Calu3 (cell line): Measurements from ENCODE around the gene GTF3C1. TPM values are rescaled to one million over a fixed set of nuclear protein-coding genes. Genes with fewer than 3 reads are reported as not detected.

Experiments used
- BruUV-seq: library from RNA; stranded (reverse); fragments of 400-500 nt; replicated peaks from 2 replicates; lab custom pipeline; 2021; lab: Mats Ljungman, UMichigan
- CTCF ChIA-PET: fragments of 300-600 bp; sonication (Branson Sonifier 250); formaldehyde crosslinking; loops from one replicate; lab custom pipeline; 2022; ENCODE audit warnings: antibody characterized with exemption; lab: Charles Lee
- DNase-seq: peaks from one replicate; pipeline ENCODE4 v3.0.0; 2022
- H3K27ac Mint-ChIP-seq: one replicate; pipeline ENCODE4 v1.8.0; 2022; ENCODE audit warnings: mixed read lengths; ENCODE audit not compliant: unreplicated experiment
- H3K27me3 Mint-ChIP-seq: one replicate; pipeline ENCODE4 v1.8.0; 2022; ENCODE audit warnings: mixed read lengths; ENCODE audit not compliant: unreplicated experiment
- H3K36me3 Mint-ChIP-seq: one replicate; pipeline ENCODE4 v1.8.0; 2022; ENCODE audit warnings: mild to moderate bottlenecking, moderate library complexity, mixed read lengths; ENCODE audit not compliant: insufficient read depth, unreplicated experiment
- H3K4me1 Mint-ChIP-seq: one replicate; pipeline ENCODE4 v1.8.0; 2022; ENCODE audit warnings: mild to moderate bottlenecking, low read depth, mixed read lengths; ENCODE audit not compliant: unreplicated experiment
- H3K4me3 Mint-ChIP-seq: one replicate; pipeline ENCODE4 v1.8.0; 2022; ENCODE audit warnings: mild to moderate bottlenecking, low read depth, moderate library complexity, mixed read lengths; ENCODE audit not compliant: unreplicated experiment
- H3K9me3 Mint-ChIP-seq: one replicate; pipeline ENCODE4 v1.8.0; 2022; ENCODE audit warnings: low read depth, mixed read lengths; ENCODE audit not compliant: unreplicated experiment
- intact Hi-C: fragments of 100-400 bp; cut with micrococcal nuclease; formaldehyde crosslinking; loops from one replicate; pipeline ENCODE4 v1.10.0; 2022; ENCODE audit not compliant: unreplicated experiment
- total RNA-seq: library from RNA; stranded (reverse); gene quantifications from 2 replicates; pipeline ENCODE4 v1.2.3, GENCODE V29; 2022
- TF ChIP-seq, protein P1 (sequence below): fragments of 200-600 bp; IDR thresholded peaks from one replicate; pipeline ENCODE4 v1.8.0; 2022; ENCODE audit warnings: antibody characterized with exemption; ENCODE audit not compliant: unreplicated experiment

Gene GTF3C1
- total RNA-seq, 1 experiment from 2014 or later = 90.9 TPM

DNA sequence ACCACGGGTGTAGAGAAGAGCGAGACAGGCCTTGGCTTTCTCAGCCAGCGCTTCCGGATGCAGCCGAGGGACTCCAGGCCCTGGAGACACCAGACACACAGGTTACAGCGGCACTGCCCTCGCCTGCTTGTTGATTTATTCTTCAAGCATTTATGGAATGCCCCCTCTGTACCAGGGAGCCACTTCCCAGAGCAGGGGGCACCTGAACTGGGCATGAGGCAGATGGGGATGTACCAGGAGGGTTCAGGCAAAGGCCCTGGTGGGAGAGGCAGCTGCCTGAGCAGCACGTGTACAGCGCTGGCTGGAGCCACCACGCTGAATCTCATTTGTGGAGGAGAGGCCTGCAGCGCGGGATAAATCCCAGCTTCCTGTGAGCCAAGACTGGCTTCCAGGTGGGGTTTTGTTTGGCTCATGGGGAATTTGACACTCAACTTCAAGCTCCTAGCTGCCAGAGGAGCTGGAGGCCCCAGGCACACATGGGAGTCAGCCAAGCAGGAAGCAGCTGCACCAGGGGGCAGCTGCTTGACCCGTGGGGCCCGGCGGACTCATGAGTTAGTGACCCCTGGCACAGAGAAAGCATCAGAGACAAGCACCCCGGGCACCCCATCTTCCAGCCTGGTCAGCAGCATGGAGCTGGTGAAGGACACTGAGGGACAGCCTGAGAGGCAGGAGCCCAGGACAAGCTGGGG is 88.1 kb downstream of the GTF3C1 start:
- CTCF ChIA-PET = no interaction called here
- TF ChIP-seq, protein P1, sequence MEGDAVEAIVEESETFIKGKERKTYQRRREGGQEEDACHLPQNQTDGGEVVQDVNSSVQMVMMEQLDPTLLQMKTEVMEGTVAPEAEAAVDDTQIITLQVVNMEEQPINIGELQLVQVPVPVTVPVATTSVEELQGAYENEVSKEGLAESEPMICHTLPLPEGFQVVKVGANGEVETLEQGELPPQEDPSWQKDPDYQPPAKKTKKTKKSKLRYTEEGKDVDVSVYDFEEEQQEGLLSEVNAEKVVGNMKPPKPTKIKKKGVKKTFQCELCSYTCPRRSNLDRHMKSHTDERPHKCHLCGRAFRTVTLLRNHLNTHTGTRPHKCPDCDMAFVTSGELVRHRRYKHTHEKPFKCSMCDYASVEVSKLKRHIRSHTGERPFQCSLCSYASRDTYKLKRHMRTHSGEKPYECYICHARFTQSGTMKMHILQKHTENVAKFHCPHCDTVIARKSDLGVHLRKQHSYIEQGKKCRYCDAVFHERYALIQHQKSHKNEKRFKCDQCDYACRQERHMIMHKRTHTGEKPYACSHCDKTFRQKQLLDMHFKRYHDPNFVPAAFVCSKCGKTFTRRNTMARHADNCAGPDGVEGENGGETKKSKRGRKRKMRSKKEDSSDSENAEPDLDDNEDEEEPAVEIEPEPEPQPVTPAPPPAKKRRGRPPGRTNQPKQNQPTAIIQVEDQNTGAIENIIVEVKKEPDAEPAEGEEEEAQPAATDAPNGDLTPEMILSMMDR = no peak
- DNase-seq = no peak
- Mint-ChIP-seq H3K27me3 (no peaks in the 10 kb centered on the region), H3K36me3 (peaks cover 38% of the 10 kb centered on the region), H3K4me3 (no peak overlapping the region), H3K9me3 (no peaks in the 10 kb centered on the region), H3K4me1 (no peaks in the 10 kb centered on the region), H3K27ac (no peak overlapping the region)
- intact Hi-C loops = no loop called here
- BruUV-seq = no TSS peak

DNA sequence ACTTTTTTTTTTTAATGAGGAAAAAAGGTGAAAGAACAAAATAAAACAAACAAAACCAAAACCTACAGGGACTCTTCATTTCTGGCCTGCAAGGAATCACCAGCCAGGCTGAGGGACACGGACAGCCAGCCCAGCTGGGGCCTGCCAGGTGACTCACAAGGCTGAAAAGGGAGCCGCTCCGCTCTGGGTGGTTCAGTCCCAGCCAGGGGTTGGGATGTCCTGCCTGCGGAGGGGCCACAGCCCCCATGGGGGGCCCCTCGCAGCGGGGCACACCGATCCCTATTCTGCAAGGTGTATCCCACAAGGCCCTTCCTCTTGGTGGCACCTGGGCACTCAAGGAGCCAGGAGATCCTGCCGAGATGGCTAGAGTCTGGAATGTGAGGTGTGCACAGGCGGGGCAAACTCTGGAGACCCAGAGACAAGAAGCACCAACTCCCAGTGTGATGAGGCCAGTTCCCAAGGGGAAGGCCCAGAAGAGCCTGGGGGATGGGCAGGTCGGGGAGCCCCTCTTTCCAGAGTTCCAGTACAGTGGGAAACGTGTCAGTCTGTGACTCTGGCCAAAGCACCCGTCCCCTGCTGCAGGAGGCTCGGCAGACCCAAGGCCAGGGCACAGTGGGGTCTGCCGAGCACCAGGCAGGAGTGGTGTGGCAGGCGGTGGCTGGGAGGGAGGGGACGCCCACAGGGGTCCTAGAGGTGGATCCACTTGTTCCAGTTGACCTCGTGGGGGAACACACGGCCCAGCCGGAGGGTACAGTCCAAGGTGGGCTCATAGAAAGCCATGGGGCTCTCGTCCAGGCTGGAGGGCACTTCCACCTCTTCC is 88.8 kb downstream of the GTF3C1 start:
- TF ChIP-seq, protein P1 = no peak

DNA sequence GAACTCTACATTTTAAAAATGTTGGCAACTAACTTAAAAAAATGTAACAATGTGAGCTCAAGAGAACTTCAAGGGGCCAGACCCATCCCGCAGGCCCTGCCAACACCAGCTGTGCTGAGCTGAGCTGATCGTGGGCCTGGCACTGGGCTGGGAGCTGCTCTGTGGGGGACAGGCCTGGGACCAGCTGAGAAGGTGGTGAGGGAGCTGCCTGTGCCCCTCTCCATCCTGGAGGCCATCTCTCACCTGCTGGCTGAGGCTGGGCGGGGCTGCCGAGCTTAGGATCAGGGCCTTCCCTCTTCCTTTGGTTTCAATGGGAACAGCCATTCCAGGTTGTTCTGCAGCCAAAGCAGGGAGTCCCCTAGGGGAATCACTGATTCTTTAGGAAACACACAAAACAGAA is 89.5 kb downstream of the GTF3C1 start:
- TF ChIP-seq, protein P1 = no peak
- CTCF ChIA-PET = no interaction called here
- Mint-ChIP-seq H3K36me3 (peaks cover 36% of the 10 kb centered on the region), H3K27ac (no peak overlapping the region), H3K27me3 (no peaks in the 10 kb centered on the region), H3K9me3 (no peaks in the 10 kb centered on the region), H3K4me1 (no peaks in the 10 kb centered on the region), H3K4me3 (no peak overlapping the region)
- no peak for DNase-seq
- intact Hi-C loops = no loop called here
- no TSS peak for BruUV-seq

More for the DNA sequence above, 88.8 kb downstream of the GTF3C1 start:
- H3K4me1 Mint-ChIP-seq = no peaks in the 10 kb centered on the region
- CTCF ChIA-PET = no interaction called here
- H3K4me3 Mint-ChIP-seq = no peak overlapping the region
- no peaks in the 10 kb centered on the region for H3K27me3 Mint-ChIP-seq
- peaks cover 38% of the 10 kb centered on the region for H3K36me3 Mint-ChIP-seq
- no peaks in the 10 kb centered on the region for H3K9me3 Mint-ChIP-seq
- no TSS peak for BruUV-seq
- intact Hi-C loops = no loop called here
- no peak for DNase-seq
- no peak overlapping the region for H3K27ac Mint-ChIP-seq

DNA sequence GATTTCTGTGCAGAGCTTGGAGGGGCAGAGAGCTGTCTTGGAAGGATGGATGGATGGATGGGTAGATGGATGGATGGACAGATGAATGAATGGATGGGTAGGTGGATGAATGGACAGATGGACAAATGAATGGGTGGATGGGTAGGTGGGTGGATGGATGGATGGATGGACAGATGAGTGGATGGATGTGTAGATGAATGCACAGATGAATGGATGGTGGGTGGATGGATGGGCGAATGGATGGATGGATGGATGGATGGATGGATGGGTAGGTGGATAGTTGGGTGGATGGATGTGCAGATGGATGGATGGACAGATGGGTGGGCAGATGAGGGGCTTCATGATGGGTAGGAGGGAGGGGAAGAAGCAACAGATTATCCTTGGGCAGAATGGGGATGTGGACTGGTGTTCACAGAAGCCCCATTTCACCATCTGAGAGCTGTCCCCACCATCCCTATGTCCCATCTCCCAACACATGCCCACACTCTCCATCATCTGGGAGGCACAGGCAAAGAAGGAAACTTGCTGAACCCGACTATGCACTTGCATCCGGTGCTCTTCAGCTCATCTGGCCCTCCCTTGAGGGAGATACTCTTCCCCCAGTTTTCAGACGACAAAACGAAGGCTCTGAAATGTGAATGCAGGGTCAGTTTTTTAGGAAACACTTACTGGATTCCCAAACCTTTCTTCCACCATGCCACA is 90.6 kb downstream of the GTF3C1 start:
- Mint-ChIP-seq H3K9me3 (no peaks in the 10 kb centered on the region), H3K36me3 (peaks cover 29% of the 10 kb centered on the region), H3K27me3 (no peaks in the 10 kb centered on the region), H3K4me3 (no peak overlapping the region), H3K4me1 (no peaks in the 10 kb centered on the region), H3K27ac (no peak overlapping the region)
- BruUV-seq = no TSS peak
- CTCF ChIA-PET = interaction anchor here (0.7 kb wide), 2 partner anchors 213 to 223 kb away, joined by 3 to 4 read pairs; no protein-coding TSS in a partner anchor
- intact Hi-C loops = loop anchor here (5.0 to 10.0 kb wide), 3 partner anchors 82 to 1622 kb away; no protein-coding TSS in a partner anchor
- TF ChIP-seq, protein P1 = no peak
- DNase-seq = no peak
